Mucosa of descending colon (tissue), 3 donors: ENCODE data around the gene CPVL. TPM values are rescaled to one million over a fixed set of nuclear protein-coding genes. Genes with fewer than 3 reads are reported as not detected.

Experiments used
- ATAC-seq: fragments of 200-7000 bp; cut with Tn5 transposase; one replicate; pipeline ENCODE4 v1.9.1; 2020; ENCODE audit warnings: mild to moderate bottlenecking, moderate library complexity
- DNase-seq, 3 donors: peaks; one replicate each; pipeline ENCODE4 v3.0.0-alpha.2; 2020
- H3K36me3 ChIP-seq: fragments of 200-600 bp; one replicate; pipeline ENCODE4 v1.8.0; 2021; ENCODE audit warnings: low read depth, mild to moderate bottlenecking
- H3K4me1 ChIP-seq: fragments of 200-600 bp; one replicate; pipeline ENCODE4 v1.8.0; 2021; ENCODE audit warnings: low read depth, mild to moderate bottlenecking
- H3K4me3 ChIP-seq: fragments of 200-600 bp; one replicate; pipeline ENCODE4 v1.8.0; 2021; ENCODE audit warnings: mild to moderate bottlenecking
- H3K9me3 ChIP-seq: fragments of 200-600 bp; one replicate; pipeline ENCODE4 v1.8.0; 2021; ENCODE audit warnings: mild to moderate bottlenecking
- intact Hi-C, 2 donors: fragments of 100-400 bp; cut with DNase I in 1 of 2; cut with micrococcal nuclease in 1 of 2; formaldehyde crosslinking; loops; one replicate each; pipeline versions ENCODE4 v1.11.0 to v1.11.1; 2022; cut with DNase I, micrococcal nuclease
- total RNA-seq, 3 donors: library from RNA; stranded (reverse); fragmentation: NEBNext Ultra II Directional in 2 of 3; extraction: Animal tissue kit (Norgen Biotek cat#: 25700) in 2 of 3; gene quantifications; one replicate each; pipeline versions ENCODE4 v1.2.1 to v1.2.4, GENCODE V29; 2021 to 2023
- TF ChIP-seq, protein P1 (sequence below): fragments of 200-600 bp; IDR thresholded peaks from one replicate; pipeline ENCODE4 v1.8.0; 2022; ENCODE audit warnings: antibody characterized with exemption, mild to moderate bottlenecking
- donor health status: DM: no; HTN: no; CAD: no; lungs with moderate emphysema.
- donor health status: DM: no; HTN: no; CAD: no.
- donor health status: DM: no; HTN: yes; CAD: no.

The CPVL gene
- total RNA-seq, 3 donors from 2014 or later = 8.1 to 20.0 (median 10.5) TPM

DNA sequence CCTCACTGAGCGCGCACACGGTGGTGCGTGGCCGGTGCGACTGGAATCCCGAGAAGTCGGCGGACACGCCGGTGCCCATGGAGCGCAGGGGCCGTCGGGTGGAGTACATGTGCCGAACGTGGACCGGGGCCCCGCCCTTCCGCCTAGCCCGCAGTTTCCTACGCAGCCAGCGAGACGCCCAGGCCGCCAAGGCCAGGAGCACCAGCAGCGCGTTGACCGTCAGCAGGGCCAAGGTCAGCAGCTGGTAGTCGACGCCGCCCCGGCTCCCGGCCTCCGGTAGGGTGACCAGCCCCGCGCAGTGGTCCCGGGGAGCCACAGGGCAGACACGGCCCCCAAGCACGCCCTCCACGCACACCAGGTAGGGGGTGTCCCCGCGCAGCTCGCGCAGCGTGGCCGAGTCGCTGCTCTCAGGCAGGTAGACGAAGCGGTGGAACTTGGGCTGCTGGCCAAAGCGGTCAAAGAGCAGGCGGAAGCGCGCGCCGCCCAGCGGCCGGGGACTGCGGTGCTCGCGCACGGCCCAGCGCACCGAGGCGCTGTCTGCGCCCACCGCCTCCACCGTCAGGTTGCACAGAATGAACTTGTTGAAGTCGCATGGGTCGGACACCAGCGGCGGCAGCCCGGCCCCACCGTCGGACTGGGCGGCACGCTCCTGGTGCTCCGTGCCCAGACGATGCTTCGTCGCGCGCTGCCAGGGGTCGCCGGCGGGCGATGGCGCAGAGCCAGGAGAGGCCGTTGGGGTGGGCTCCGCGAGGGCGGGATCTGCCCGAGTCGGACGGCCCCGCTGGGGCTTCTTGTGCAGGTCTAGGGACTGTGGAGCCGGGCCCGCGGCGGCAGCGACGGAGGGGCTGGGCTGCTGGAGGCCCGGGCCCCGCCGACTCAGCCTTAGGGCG, 190.4 kb downstream of the CPVL start:
- ATAC-seq (peak; percentile 87), DNase-seq (peak; percentile 87 to 93 (median 89))
- peak overlapping the region; percentile 21 for H3K4me3 ChIP-seq
- intact Hi-C loops = no loop called here
- TF ChIP-seq, protein P1, sequence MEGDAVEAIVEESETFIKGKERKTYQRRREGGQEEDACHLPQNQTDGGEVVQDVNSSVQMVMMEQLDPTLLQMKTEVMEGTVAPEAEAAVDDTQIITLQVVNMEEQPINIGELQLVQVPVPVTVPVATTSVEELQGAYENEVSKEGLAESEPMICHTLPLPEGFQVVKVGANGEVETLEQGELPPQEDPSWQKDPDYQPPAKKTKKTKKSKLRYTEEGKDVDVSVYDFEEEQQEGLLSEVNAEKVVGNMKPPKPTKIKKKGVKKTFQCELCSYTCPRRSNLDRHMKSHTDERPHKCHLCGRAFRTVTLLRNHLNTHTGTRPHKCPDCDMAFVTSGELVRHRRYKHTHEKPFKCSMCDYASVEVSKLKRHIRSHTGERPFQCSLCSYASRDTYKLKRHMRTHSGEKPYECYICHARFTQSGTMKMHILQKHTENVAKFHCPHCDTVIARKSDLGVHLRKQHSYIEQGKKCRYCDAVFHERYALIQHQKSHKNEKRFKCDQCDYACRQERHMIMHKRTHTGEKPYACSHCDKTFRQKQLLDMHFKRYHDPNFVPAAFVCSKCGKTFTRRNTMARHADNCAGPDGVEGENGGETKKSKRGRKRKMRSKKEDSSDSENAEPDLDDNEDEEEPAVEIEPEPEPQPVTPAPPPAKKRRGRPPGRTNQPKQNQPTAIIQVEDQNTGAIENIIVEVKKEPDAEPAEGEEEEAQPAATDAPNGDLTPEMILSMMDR = peak; percentile 68
- peaks cover 24% of the 10 kb centered on the region for H3K4me1 ChIP-seq
- no peaks in the 10 kb centered on the region for H3K9me3 ChIP-seq
- no peaks in the 10 kb centered on the region for H3K36me3 ChIP-seq

- H3K36me3 ChIP-seq = no peaks in the 10 kb centered on the region
- TF ChIP-seq, protein P1 = no peak
- no peaks in the 10 kb centered on the region for H3K9me3 ChIP-seq
- intact Hi-C loops = no loop called here
- ATAC-seq (no peak), DNase-seq (no peak)
- H3K4me3 ChIP-seq = no peak overlapping the region
- H3K4me1 ChIP-seq = peaks cover 24% of the 10 kb centered on the region
Measured at GRCh38 chr7:28955356-28955717, 191.0 kb downstream of the CPVL start.

DNA sequence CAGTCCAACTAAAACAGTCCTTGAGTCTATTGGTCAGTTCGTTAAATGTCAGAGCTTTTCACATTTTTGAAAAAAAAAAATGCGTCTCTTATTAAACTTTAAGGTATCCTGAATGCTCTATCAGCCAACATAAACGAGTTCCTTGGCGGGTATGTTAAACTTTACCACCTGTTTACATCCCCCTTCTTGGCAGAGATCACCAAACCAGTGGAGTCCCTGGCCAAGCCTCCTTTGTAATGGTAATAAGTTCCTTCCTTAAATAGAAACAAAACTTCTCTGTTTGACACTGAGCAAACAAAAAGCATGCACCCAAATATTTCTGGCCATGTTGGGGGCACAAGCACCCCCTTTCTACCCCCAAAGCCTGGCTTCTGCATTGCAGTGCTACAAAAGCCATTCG, 191.4 kb downstream of the CPVL start:
- DNase-seq (no peak), ATAC-seq (no peak)
- intact Hi-C loops = no loop called here
- Histone ChIP-seq H3K36me3 (no peaks in the 10 kb centered on the region), H3K4me3 (no peak overlapping the region), H3K4me1 (peaks cover 24% of the 10 kb centered on the region), H3K9me3 (no peaks in the 10 kb centered on the region)
- TF ChIP-seq, protein P1 = no peak

DNA sequence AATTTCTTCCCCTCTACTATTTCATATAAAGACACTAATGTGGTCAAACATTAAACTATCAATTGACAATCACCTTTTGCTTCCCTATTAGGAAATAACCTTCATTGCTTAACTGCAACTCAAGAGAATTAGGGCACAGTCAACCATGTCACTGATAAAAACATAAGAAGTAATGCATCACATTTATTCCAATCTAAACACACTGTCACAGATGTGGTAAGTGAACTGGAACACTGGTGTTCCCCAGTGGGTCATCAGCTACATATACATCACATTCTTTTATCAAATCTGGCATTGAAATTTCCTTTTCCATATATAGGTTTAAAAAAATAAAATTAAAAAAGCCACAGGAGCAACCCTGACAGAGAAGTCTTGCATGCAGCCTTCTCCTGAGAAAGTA, 191.9 kb downstream of the CPVL start:
- DNase-seq (no peak), ATAC-seq (no peak)
- Histone ChIP-seq H3K4me1 (peaks cover 24% of the 10 kb centered on the region), H3K4me3 (no peak overlapping the region), H3K36me3 (no peaks in the 10 kb centered on the region), H3K9me3 (no peaks in the 10 kb centered on the region)
- intact Hi-C loops = no loop called here
- TF ChIP-seq, protein P1 = no peak

GRCh38 chr7:28953633-28954032, 192.7 kb downstream of the CPVL start:
- TF ChIP-seq, protein P1 = no peak
- intact Hi-C loops = no loop called here
- ATAC-seq (no peak), DNase-seq (peak in 1 of 3 donors; percentile 17)
- Histone ChIP-seq H3K4me1 (peaks cover 24% of the 10 kb centered on the region), H3K36me3 (no peaks in the 10 kb centered on the region), H3K9me3 (no peaks in the 10 kb centered on the region), H3K4me3 (no peak overlapping the region)

Other genes with a start within 250 kb of the CPVL start
- 1 to 10 TPM in 2 of 3 donors, under 1 TPM in 1; 0.96 to 2.2 (median 1.5) TPM for gene TRIL, start 188.2 kb downstream of the CPVL start, total RNA-seq
- 10 to 100 TPM; 18.7 to 41.5 (median 27.6) TPM for gene CHN2, start 48.2 kb upstream of the CPVL start, total RNA-seq